GM12878 (cell line): ENCODE data around the gene EIF2B4. TPM values are rescaled to one million over a fixed set of nuclear protein-coding genes. Genes with fewer than 3 reads are reported as not detected.

Experiments used
- CHD1 ChIP-seq: IDR thresholded peaks from 2 replicates; pipeline ENCODE4 v1.6.1; 2012; ENCODE audit warnings: low read depth, low read length, improper control_type of control experiment
- CREB1 ChIP-seq: IDR thresholded peaks from 2 replicates; pipeline ENCODE4 v1.6.1; 2012; ENCODE audit warnings: low read depth, mild to moderate bottlenecking, inconsistent platforms
- E4F1 ChIP-seq: fragments of 450-650 bp; IDR thresholded peaks from 2 replicates; pipeline ENCODE4 v1.6.1; 2018; ENCODE audit warnings: borderline replicate concordance, mild to moderate bottlenecking; ENCODE audit not compliant: partially characterized antibody
- EGR1 ChIP-seq, 2 experiments: IDR thresholded peaks; 1 replicate in 1 of 2; 2 replicates in 1 of 2; pipeline ENCODE4 v1.6.1; 2011 to 2012; ENCODE audit warnings: low read depth in 2 of 2, low read length in 2 of 2, borderline replicate concordance in 1 of 2, mild to moderate bottlenecking in 1 of 2, moderate library complexity in 1 of 2
- FOS ChIP-seq: IDR thresholded peaks from 3 replicates; pipeline ENCODE4 v1.6.1; 2011; ENCODE audit warnings: borderline replicate concordance; ENCODE audit not compliant: insufficient read length; ENCODE audit errors: extremely low read depth
- GATAD2B ChIP-seq: fragments of 450-650 bp; conservative IDR thresholded peaks from 2 replicates; pipeline ENCODE4 v1.6.1; 2017; ENCODE audit warnings: low read depth, mild to moderate bottlenecking, moderate library complexity
- IRF5 ChIP-seq: fragments of 450-650 bp; IDR thresholded peaks from 2 replicates; pipeline ENCODE4 v1.6.1; 2017; ENCODE audit warnings: borderline replicate concordance
- MLLT1 ChIP-seq: fragments of 450-650 bp; IDR thresholded peaks from 2 replicates; pipeline ENCODE4 v1.6.1; 2016; ENCODE audit warnings: mild to moderate bottlenecking
- MTA2 ChIP-seq: fragments of 450-650 bp; IDR thresholded peaks from 2 replicates; pipeline ENCODE4 v1.6.1; 2016; ENCODE audit warnings: low read depth, mild to moderate bottlenecking, moderate library complexity
- MYC ChIP-seq: IDR thresholded peaks from 2 replicates; pipeline ENCODE4 v1.6.1; 2011; ENCODE audit warnings: mild to moderate bottlenecking, low read length, moderate library complexity, inconsistent platforms; ENCODE audit not compliant: insufficient read depth, insufficient replicate concordance, insufficient read length, severe bottlenecking
- NBN ChIP-seq: fragments of 450-650 bp; IDR thresholded peaks from 2 replicates; pipeline ENCODE4 v1.6.1; 2016
- NR2C1 ChIP-seq: fragments of 450-650 bp; IDR thresholded peaks from 2 replicates; pipeline ENCODE4 v1.6.1; 2017; ENCODE audit warnings: antibody characterized with exemption, mild to moderate bottlenecking, moderate library complexity
- NR2C2 ChIP-seq: IDR thresholded peaks from 2 replicates; pipeline ENCODE4 v1.6.1; 2011; ENCODE audit warnings: borderline replicate concordance, low read depth; ENCODE audit not compliant: control insufficient read depth, insufficient read length
- PAX5 ChIP-seq: IDR thresholded peaks from 2 replicates; pipeline ENCODE4 v1.6.1; 2011; ENCODE audit warnings: low read depth, low read length, borderline replicate concordance
- POLR2AphosphoS2 ChIP-seq: IDR thresholded peaks from 2 replicates; pipeline ENCODE4 v1.6.1; 2011; ENCODE audit warnings: low read depth, mild to moderate bottlenecking, low read length, improper control_type of control experiment, moderate library complexity
- POLR2AphosphoS5 ChIP-seq: IDR thresholded peaks from 2 replicates; pipeline ENCODE4 v1.6.1; 2011; ENCODE audit warnings: mild to moderate bottlenecking, low read length, inconsistent platforms
- RAD51 ChIP-seq: fragments of 450-650 bp; IDR thresholded peaks from 2 replicates; pipeline ENCODE4 v1.6.1; 2016; ENCODE audit warnings: moderate library complexity, mild to moderate bottlenecking, inconsistent platforms
- SMAD1 ChIP-seq: fragments of 450-650 bp; IDR thresholded peaks from 2 replicates; pipeline ENCODE4 v1.6.1; 2018; ENCODE audit warnings: mild to moderate bottlenecking, low read depth; ENCODE audit not compliant: partially characterized antibody
- STAT1 ChIP-seq: fragments of 450-650 bp; conservative IDR thresholded peaks from 2 replicates; pipeline ENCODE4 v1.6.1; 2014; ENCODE audit warnings: antibody characterized with exemption, mild to moderate bottlenecking
- STAT3 ChIP-seq: IDR thresholded peaks from 2 replicates; pipeline ENCODE4 v1.6.1; 2011; ENCODE audit warnings: low read depth, low read length, improper control_type of control experiment
- TARDBP ChIP-seq: IDR thresholded peaks from 2 replicates; pipeline ENCODE4 v1.6.1; 2016; ENCODE audit warnings: borderline replicate concordance
- TCF12 ChIP-seq: IDR thresholded peaks from 2 replicates; pipeline ENCODE4 v1.6.1; 2011; ENCODE audit warnings: low read depth, mild to moderate bottlenecking, low read length
- TCF3 ChIP-seq: IDR thresholded peaks from 2 replicates; pipeline ENCODE4 v1.6.1; 2012; ENCODE audit warnings: low read depth, mild to moderate bottlenecking, low read length, borderline replicate concordance; ENCODE audit not compliant: insufficient read depth
- YBX1 ChIP-seq: fragments of 450-650 bp; IDR thresholded peaks from 2 replicates; pipeline ENCODE4 v1.6.1; 2016; ENCODE audit warnings: antibody characterized with exemption
- ZNF207 ChIP-seq: fragments of 450-650 bp; IDR thresholded peaks from 2 replicates; pipeline ENCODE4 v1.6.1; 2014; ENCODE audit warnings: antibody characterized with exemption, mild to moderate bottlenecking, borderline replicate concordance
- polyA plus RNA-seq, 11 experiments: library from polyadenylated mRNA; depleted of rRNA in 4 of 11; unstranded in 6 of 11; stranded (reverse) in 5 of 11; fragments of >200 nt; fragmentation: Nextera tagmentation in 4 of 11; fragmentation: Illumina TruSeq in 1 of 11; extraction: Ambion mirVana in 4 of 11; extraction: Trizol in 1 of 11; gene quantifications; 1 replicate in 1 of 11; 2 replicates in 10 of 11; pipeline versions ENCODE4 v1.2.1 to v1.2.3, GENCODE V29; 2011 to 2016; ENCODE audit warnings: inconsistent platforms in 2 of 11, missing spikeins in 2 of 11, low read depth in 1 of 11
- total RNA-seq, 4 experiments: library from RNA; depleted of rRNA in 3 of 4; stranded (reverse); fragments of >200 nt in 3 of 4; fragmentation: Illumina TruSeq in 1 of 4; extraction: Trizol in 1 of 4; gene quantifications; 2 replicates each; pipeline versions ENCODE4 v1.2.1 to v1.2.3, GENCODE V29; 2013 to 2021

Gene EIF2B4
- total and polyA plus RNA-seq, 10 of the 15 experiments (the other 5 are each of a cell fraction or from before 2014, with no cell fraction given) = 13.4 to 53.9 (median 27.5) TPM

- TF ChIP-seq IRF5 (no peak), MYC (no peak), TARDBP (peak; percentile 93), GATAD2B (0 out of 2 replicates have a peak, but pooled peaks have one; percentile 63), CHD1 (peak; percentile 95; the same call in 1 of the 2 replicates), STAT3 (no peak), TCF3 (peak; percentile 80; the same call in 1 of the 2 replicates), POLR2AphosphoS5 (peak; percentile 75; the same call in 1 of the 2 replicates), PAX5 (no peak; the same call in 1 of the 2 replicates), ZNF207 (no peak), SMAD1 (no peak), RAD51 (no peak), MTA2 (no peak), STAT1 (peak; percentile 86; the same call in 1 of the 2 replicates), NR2C2 (no peak), NBN (peak; percentile 42), FOS (no peak), NR2C1 (peak; percentile 96), POLR2AphosphoS2 (peak; percentile 74; the same call in 1 of the 2 replicates), TCF12 (0 out of 2 replicates have a peak, but pooled peaks have one; percentile 7), E4F1 (peak; percentile 74), EGR1 (IDR thresholded peaks at IDR 0.05; ENCODE audit: borderline replicate concordance in 1 of 2, low read depth in 2 of 2, low read length in 2 of 2) (peak; percentile 9 to 25; a peak in 1 of 3 replicates), CREB1 (peak; percentile 94), YBX1 (no peak), MLLT1 (peak; percentile 97)
Measured at GRCh38 chr2:27380626-27381545, 10.7 kb upstream of the EIF2B4 start, which contains the start of gene ZNF513 (continued).
